H1 (cell line): ENCODE data around the gene B4GALNT3. TPM values are rescaled to one million over a fixed set of nuclear protein-coding genes. Genes with fewer than 3 reads are reported as not detected.

ENCODE experiments used
- ASH2L ChIP-seq: fragments of 200-600, 300-600 bp; sonication (generic); IDR thresholded peaks from one replicate; pipeline ENCODE4 v1.7.1; 2017; ENCODE audit warnings: low read length
- EP300 ChIP-seq, 2 experiments: IDR thresholded peaks; 1 replicate in 1 of 2; 2 replicates in 1 of 2; pipeline ENCODE4 v1.6.1; 2011 to 2012; ENCODE audit warnings: low read depth in 2 of 2, low read length in 2 of 2, mild to moderate bottlenecking in 2 of 2, borderline replicate concordance in 1 of 2, inconsistent platforms in 1 of 2, moderate library complexity in 1 of 2
- GABPA ChIP-seq: IDR thresholded peaks from 2 replicates; pipeline ENCODE4 v1.6.1; 2011; ENCODE audit warnings: mild to moderate bottlenecking, low read length, moderate library complexity, borderline replicate concordance; ENCODE audit not compliant: insufficient read depth
- MAFK ChIP-seq: IDR thresholded peaks from 2 replicates; pipeline ENCODE4 v1.6.1; 2012; ENCODE audit warnings: low read depth, mild to moderate bottlenecking, improper control_type of control experiment, low read length
- RAD21 ChIP-seq, 2 experiments: IDR thresholded peaks in 1 of 2; conservative IDR thresholded peaks in 1 of 2; 2 replicates each; pipeline ENCODE4 v1.6.1; 2011; ENCODE audit warnings: low read depth in 2 of 2, low read length in 2 of 2, improper control_type of control experiment in 1 of 2, inconsistent platforms in 1 of 2, mild to moderate bottlenecking in 1 of 2, moderate library complexity in 1 of 2
- SIN3A ChIP-seq, 2 experiments: IDR thresholded peaks in 1 of 2; conservative IDR thresholded peaks in 1 of 2; 2 replicates each; pipeline ENCODE4 v1.6.1; 2011 to 2012; ENCODE audit warnings: low read length in 2 of 2, improper control_type of control experiment in 1 of 2, low read depth in 1 of 2, mild to moderate bottlenecking in 1 of 2
- SP4 ChIP-seq: IDR thresholded peaks from 2 replicates; pipeline ENCODE4 v1.6.1; 2012; ENCODE audit warnings: low read length, inconsistent platforms
- SRF ChIP-seq: IDR thresholded peaks from 2 replicates; pipeline ENCODE4 v1.6.1; 2011; ENCODE audit warnings: mild to moderate bottlenecking, low read depth, low read length, moderate library complexity
- polyA plus RNA-seq, 7 experiments: library from polyadenylated mRNA; depleted of rRNA in 3 of 7; stranded (reverse) in 5 of 7; unstranded in 2 of 7; fragments of >200 nt in 5 of 7; fragments of 200-250 nt in 2 of 7; gene quantifications; 1 replicate in 5 of 7; 2 replicates in 1 of 7; 4 replicates in 1 of 7; pipeline versions ENCODE4 v1.2.1 to v1.2.3, GENCODE V29; 2011 to 2013; ENCODE audit warnings: missing spikeins in 2 of 7, mixed read lengths in 2 of 7
- total RNA-seq: library from RNA; stranded (reverse); fragmentation: NEBNext Ultra II Directional; extraction: Animal tissue kit (Norgen Biotek cat#: 25700); gene quantifications from 2 replicates; pipeline ENCODE4 v1.2.1, GENCODE V29; 2021

The B4GALNT3 gene
- total and polyA plus RNA-seq, 2 of the 8 experiments (the other 6 are each of a cell fraction or from before 2014, with no cell fraction given), result 12.5 to 20.3 TPM

DNA sequence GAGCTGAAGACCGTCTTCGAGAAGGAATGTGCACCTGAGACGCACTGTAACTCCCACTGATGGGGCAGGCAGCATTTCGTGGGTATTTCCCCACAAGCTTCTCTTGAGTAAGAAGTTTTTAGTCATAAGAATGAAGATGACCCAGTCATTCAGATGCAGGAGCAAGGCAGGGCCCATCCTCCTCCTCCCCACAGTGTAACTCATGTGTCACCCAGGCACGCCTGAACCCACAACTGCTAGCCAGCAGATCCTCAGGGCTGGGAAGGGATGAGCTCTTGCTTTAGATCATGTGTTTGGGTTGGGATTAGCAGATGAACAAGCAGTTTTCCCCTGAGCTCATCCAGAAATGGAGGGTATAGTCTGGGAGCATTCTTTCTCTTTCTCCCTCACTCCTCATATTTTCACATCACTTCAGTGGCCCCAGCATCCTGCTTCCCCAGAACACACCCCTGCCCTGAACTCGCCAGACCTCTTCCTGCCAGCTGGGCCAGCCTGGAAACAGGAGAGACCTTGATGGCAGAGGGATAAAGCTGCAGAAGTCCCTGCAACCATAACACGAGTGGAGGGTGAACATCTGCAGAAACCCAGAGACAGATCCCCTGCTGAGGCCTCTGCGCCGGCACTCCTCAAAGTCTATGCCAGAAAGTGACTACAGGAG, 73.3 kb downstream of the B4GALNT3 start (continued):
- TF ChIP-seq RAD21 (IDR thresholded peaks at IDR 0.05 in 1 of 2, conservative IDR thresholded peaks at IDR 0.05 in 1 of 2; ENCODE audit: low read depth in 2 of 2, low read length in 2 of 2), result no peak
- no peak for TF ChIP-seq SP4
- TF ChIP-seq ASH2L, result no peak
- TF ChIP-seq MAFK, result no peak
- no peak for TF ChIP-seq SRF
- TF ChIP-seq GABPA, result no peak
- no peak for TF ChIP-seq EP300 (IDR thresholded peaks at IDR 0.05; ENCODE audit: borderline replicate concordance in 1 of 2, low read depth in 2 of 2, low read length in 2 of 2)
- TF ChIP-seq SIN3A (conservative IDR thresholded peaks at IDR 0.05 in 1 of 2, IDR thresholded peaks at IDR 0.05 in 1 of 2; ENCODE audit: low read depth in 1 of 2, low read length in 2 of 2), result no peak
